Measurements from ENCODE around the gene TSPAN7.

TSPAN7 gene

DNA sequence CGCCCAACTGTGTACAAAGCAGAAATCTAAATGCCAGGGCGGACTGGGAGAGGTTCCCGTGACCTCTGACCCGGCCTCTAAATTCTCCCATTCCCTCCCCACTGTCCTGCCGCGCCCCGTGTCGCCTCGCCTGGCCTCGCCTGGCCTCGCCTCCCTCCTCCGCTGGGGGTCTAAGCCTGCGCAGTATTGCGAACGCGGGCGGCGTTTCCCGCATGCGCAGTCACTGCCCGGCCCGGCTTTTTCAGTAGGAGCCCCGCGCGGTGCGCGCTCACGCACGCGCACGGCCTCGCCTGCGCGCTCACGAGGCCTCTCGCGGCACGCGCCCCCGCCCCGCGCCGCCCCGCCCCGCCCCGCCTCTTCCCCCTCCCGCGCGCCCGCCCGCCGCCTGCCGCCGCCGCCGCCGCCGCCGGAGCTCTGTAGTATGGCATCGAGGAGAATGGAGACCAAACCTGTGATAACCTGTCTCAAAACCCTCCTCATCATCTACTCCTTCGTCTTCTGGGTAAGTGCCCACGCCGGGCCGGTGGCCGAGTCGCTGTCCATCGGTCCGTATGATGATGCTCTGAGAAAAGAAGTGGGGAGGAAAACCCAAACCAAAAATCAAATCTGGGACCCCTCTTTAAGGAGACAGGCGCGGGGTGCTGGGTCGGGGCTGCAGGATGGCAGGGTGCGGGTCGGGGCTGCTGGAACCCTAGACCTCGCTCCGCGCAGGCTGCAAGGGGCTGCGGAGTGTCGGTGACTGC lies at the start of gene TSPAN7:
TSS of gene TSPAN7 (plus strand) at position 417 of the 743 bp plus-strand sequence. CDS start at position 422, 5 bp downstream.
- Mint-ChIP-seq H3K4me3 (peak within 1 kb of the TSS; percentile 77), H3K27me3 (peaks cover 21% of the 10 kb centered on the region), H3K36me3 (ENCODE audit: low read depth) (no peaks in the 10 kb centered on the region), H3K9me3 (no peaks in the 10 kb centered on the region), H3K4me1 (ENCODE audit: low read depth) (peaks cover 19% of the 10 kb centered on the region), H3K27ac (no peak within 1 kb of the TSS)
- intact Hi-C loops (cut with micrococcal nuclease): no loop called here

DNA sequence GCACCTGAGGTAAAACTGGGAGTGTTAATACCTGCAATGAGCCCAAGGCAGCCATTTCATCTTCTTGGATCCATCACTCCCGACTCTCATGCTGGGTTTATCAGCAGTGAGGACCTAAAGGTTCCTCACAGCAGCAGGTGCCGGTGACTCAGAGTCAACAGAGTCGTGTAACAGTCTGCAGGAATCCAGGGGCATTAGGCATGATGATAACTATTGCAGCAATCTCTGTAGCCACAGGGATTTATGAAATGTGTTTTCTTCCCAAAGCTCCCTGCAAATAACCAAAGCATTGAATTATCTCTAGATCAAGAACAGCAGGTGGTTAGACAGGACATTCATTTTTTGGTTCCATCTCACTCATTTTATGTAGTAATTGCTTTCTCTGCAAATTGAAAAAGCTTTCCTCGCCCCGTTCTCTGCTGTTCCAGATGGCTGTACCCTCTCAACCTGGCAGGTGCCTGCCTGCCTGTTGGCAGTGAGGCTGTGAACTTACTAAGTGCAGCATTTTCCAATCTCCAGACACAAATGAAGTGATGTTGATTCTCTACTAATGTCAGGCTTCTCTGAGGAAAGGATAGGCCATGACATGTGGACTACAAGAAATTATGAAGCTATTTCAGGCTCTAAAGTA lies 48.1 kb upstream of the TSPAN7 start:
- H3K27me3 Mint-ChIP-seq: no peaks in the 10 kb centered on the region
- no peak overlapping the region for H3K27ac Mint-ChIP-seq
- H3K9me3 Mint-ChIP-seq: no peaks in the 10 kb centered on the region
- H3K36me3 Mint-ChIP-seq (ENCODE audit: low read depth): no peaks in the 10 kb centered on the region
- H3K4me3 Mint-ChIP-seq: no peak overlapping the region
- H3K4me1 Mint-ChIP-seq (ENCODE audit: low read depth): no peaks in the 10 kb centered on the region
- intact Hi-C loops (cut with micrococcal nuclease): no loop called here

DNA sequence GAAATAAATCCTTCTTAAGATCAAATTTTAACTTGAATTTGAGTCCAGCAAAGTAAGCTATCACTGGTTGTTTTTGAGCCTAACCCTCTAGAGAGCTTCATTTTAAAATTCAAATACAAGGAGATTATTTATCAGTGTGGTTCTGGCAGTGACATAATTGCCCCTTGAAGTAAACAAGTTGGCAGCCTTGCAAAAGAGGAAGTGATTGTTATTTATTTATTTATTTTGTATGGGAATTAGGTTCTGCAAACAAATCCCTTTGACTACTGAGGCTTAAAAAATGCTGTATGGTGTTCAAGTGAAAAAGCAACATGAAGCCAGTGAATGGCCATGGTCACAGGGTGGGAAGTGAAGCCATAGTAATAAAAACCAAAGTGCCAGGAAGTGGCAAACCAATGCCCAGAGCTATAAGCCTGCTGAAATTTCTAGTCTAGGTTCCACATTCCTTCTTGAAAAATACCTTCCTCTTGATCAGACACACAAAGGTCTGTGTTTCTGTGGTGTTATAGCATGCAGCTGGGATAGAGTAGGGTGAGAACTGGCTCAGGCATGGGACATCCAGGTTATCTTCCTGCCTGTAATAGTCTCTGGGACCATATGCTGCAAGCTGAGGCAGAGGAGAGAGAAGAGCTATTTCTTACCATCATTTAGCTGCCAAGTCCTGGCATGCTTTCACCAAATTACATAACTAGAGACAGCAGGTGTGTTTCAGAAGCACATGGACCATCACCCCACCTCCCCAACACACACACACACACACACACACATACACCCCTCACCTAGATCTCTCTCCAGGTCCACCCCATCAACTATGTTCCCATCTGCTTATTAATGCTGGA lies 47.1 kb upstream of the TSPAN7 start:
- intact Hi-C loops (cut with micrococcal nuclease): no loop called here
- H3K36me3 Mint-ChIP-seq (ENCODE audit: low read depth): no peaks in the 10 kb centered on the region
- no peak overlapping the region for H3K4me3 Mint-ChIP-seq
- no peaks in the 10 kb centered on the region for H3K4me1 Mint-ChIP-seq (ENCODE audit: low read depth)
- H3K27ac Mint-ChIP-seq: no peak overlapping the region
- H3K27me3 Mint-ChIP-seq: no peaks in the 10 kb centered on the region
- H3K9me3 Mint-ChIP-seq: no peaks in the 10 kb centered on the region

DNA sequence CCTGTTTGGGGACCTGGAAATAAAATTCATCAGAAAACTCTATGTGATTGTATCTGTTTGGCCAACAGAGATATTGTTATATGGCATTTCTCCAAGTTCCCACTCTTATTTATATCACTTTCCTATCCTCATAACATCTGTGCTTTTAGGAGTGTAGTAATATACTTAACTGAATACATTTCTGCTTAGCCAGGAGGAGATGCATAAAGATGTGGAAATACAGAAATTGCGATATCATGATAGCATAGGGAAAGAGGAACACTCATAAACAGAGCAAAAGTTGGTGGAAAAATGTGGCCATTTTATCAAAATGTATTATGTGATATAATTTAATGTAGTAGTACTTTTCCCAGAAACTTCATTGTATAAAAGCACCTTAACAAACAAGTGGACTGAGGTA lies 46.1 kb upstream of the TSPAN7 start:
- Mint-ChIP-seq H3K36me3 (ENCODE audit: low read depth) (no peaks in the 10 kb centered on the region), H3K27ac (no peak overlapping the region), H3K9me3 (no peaks in the 10 kb centered on the region), H3K27me3 (no peaks in the 10 kb centered on the region), H3K4me3 (no peak overlapping the region), H3K4me1 (ENCODE audit: low read depth) (no peaks in the 10 kb centered on the region)
- intact Hi-C loops (cut with micrococcal nuclease): no loop called here

DNA sequence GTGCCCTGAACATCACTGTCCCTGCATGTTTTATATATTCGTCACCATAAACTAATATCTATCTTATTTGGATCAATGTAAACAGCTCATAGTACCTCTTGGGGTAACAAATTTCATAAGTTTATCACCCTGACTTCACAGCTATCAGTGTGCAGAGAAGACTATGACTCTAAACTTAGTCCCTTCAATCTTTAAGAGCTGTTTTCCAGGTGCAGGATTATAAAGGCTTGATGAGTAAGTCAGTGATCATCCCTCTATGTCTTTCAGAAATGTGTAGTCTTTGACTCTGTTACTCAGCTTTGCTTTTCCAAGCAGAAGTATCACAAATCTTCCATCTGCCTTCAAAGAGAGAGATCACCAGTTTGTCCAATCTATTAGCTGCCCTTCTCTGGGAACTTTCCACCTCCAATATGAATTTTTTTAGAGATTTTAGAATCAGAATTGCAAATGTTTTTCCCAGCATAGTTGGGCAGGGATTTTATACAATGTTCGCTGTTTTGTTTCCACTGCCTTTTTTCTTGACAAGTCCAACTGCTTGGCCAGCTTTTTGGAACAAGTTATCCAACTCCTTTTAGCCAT lies 45.1 kb upstream of the TSPAN7 start:
- Mint-ChIP-seq H3K9me3 (no peaks in the 10 kb centered on the region), H3K4me3 (no peak overlapping the region), H3K4me1 (ENCODE audit: low read depth) (no peaks in the 10 kb centered on the region), H3K36me3 (ENCODE audit: low read depth) (no peaks in the 10 kb centered on the region), H3K27ac (no peak overlapping the region), H3K27me3 (no peaks in the 10 kb centered on the region)
- intact Hi-C loops (cut with micrococcal nuclease): no loop called here

GRCh38 chrX:38519651-38520050 lies 41.7 kb upstream of the TSPAN7 start:
- no peak overlapping the region for H3K4me3 Mint-ChIP-seq
- no peaks in the 10 kb centered on the region for H3K9me3 Mint-ChIP-seq
- H3K4me1 Mint-ChIP-seq (ENCODE audit: low read depth): no peaks in the 10 kb centered on the region
- H3K27ac Mint-ChIP-seq: no peak overlapping the region
- no peaks in the 10 kb centered on the region for H3K36me3 Mint-ChIP-seq (ENCODE audit: low read depth)
- intact Hi-C loops (cut with micrococcal nuclease): no loop called here
- H3K27me3 Mint-ChIP-seq: no peaks in the 10 kb centered on the region

DNA sequence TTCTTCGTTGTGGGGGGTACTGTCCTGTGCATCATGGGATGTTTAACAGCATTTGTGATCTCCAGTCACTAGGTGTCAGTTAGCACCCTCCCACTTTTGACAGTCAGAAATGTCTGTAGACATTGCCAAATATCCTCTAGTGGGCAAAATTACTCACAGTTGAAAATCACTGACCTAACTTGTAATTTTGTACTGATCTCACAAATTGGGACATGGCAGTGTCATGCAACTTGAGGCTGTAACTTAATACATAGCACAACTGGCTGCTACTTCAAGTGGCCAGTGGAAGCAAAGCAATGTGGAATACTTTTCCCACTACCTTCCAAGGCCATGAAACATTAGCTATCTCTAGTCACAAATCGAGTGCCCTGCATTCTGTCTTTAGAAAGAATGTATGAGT lies 23.2 kb upstream of the TSPAN7 start:
- intact Hi-C loops (cut with micrococcal nuclease): no loop called here
- Mint-ChIP-seq H3K4me1 (ENCODE audit: low read depth) (no peaks in the 10 kb centered on the region), H3K27me3 (peaks cover 2% of the 10 kb centered on the region), H3K27ac (no peak overlapping the region), H3K9me3 (no peaks in the 10 kb centered on the region), H3K4me3 (no peak overlapping the region), H3K36me3 (ENCODE audit: low read depth) (no peaks in the 10 kb centered on the region)

- Mint-ChIP-seq H3K36me3 (ENCODE audit: low read depth) (no peaks in the 10 kb centered on the region), H3K9me3 (no peaks in the 10 kb centered on the region), H3K4me3 (no peak overlapping the region), H3K4me1 (ENCODE audit: low read depth) (no peaks in the 10 kb centered on the region), H3K27me3 (no peaks in the 10 kb centered on the region), H3K27ac (no peak overlapping the region)
- intact Hi-C loops (cut with micrococcal nuclease): no loop called here
Observed at GRCh38 chrX:38539748-38540147, 21.6 kb upstream of the TSPAN7 start.

DNA sequence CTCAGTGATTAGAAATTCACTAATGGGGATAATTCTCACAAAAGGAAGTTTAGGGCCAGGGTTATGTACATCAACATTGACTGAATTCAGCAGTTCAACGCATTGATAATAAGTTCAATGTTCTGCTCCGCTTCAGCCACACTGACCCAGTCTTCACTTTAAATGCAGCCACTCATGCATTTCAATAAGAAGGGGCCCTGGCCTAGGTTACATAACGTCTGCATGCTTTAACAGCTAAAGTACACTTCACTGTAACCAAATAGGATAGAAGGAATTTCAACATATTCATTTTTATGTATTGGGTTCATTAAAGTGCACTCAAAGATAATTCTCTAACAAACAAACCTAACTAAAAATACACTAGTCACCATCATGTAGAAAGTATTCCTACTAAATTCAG lies 12.8 kb upstream of the TSPAN7 start:
- intact Hi-C loops (cut with micrococcal nuclease): no loop called here
- no peak overlapping the region for H3K4me3 Mint-ChIP-seq
- no peaks in the 10 kb centered on the region for H3K4me1 Mint-ChIP-seq (ENCODE audit: low read depth)
- H3K27ac Mint-ChIP-seq: no peak overlapping the region
- H3K9me3 Mint-ChIP-seq: no peaks in the 10 kb centered on the region
- H3K36me3 Mint-ChIP-seq (ENCODE audit: low read depth): no peaks in the 10 kb centered on the region
- no peaks in the 10 kb centered on the region for H3K27me3 Mint-ChIP-seq

- Mint-ChIP-seq H3K27ac (no peak overlapping the region), H3K27me3 (no peaks in the 10 kb centered on the region), H3K4me3 (no peak overlapping the region), H3K9me3 (no peaks in the 10 kb centered on the region), H3K36me3 (ENCODE audit: low read depth) (no peaks in the 10 kb centered on the region), H3K4me1 (ENCODE audit: low read depth) (no peaks in the 10 kb centered on the region)
- intact Hi-C loops (cut with micrococcal nuclease): no loop called here
Observed at GRCh38 chrX:38552721-38553120, 8.6 kb upstream of the TSPAN7 start.

DNA sequence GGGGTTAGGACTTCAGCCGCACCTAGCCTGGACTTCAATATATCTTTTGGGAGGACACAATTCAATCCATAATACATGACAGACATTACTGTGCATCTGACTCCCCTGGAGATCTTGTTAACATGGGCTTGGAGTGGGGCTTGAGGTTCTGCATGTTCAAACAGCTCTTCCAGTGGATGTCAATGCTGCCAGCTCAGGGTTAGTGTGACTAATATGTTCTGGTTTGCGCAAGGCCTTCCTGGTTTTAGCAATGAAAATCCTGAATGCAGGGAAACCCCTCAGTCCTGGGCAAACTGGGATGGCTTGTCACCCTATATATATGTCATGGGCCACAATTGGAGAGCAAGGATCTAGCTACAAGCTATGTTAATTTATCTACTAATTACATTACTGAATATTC lies 2.7 kb upstream of the TSPAN7 start:
- H3K36me3 Mint-ChIP-seq (ENCODE audit: low read depth): no peaks in the 10 kb centered on the region
- H3K27ac Mint-ChIP-seq: no peak overlapping the region
- intact Hi-C loops (cut with micrococcal nuclease): no loop called here
- peaks cover 19% of the 10 kb centered on the region for H3K4me1 Mint-ChIP-seq (ENCODE audit: low read depth)
- H3K9me3 Mint-ChIP-seq: no peaks in the 10 kb centered on the region
- no peak overlapping the region for H3K4me3 Mint-ChIP-seq
- peaks cover 21% of the 10 kb centered on the region for H3K27me3 Mint-ChIP-seq

DNA sequence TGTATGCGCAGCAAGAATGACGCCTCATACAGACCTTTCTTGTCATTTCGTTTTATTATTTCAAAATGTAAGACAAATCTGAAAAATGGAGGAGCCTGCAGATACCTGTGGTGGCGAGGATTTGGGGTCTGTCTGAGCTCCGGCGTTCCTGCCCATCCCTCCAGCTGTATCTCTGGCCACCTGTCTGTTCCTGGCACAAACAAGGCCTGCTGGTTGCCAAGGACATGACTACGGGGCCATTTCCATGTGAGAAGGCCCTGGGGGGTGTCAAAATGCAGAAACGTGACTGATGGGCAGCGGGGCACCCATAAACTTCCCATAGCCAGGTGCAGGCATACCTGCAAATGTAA lies 591 bp upstream of the TSPAN7 start:
- intact Hi-C loops (cut with micrococcal nuclease): no loop called here
- Mint-ChIP-seq H3K4me3 (peak overlapping the region; percentile 77), H3K4me1 (ENCODE audit: low read depth) (peaks cover 19% of the 10 kb centered on the region), H3K36me3 (ENCODE audit: low read depth) (no peaks in the 10 kb centered on the region), H3K27me3 (peaks cover 21% of the 10 kb centered on the region), H3K9me3 (no peaks in the 10 kb centered on the region), H3K27ac (no peak overlapping the region)

GRCh38 chrX:38561951-38562719 lies 793 bp downstream of the TSPAN7 start:
- H3K27ac Mint-ChIP-seq: no peak overlapping the region
- intact Hi-C loops (cut with micrococcal nuclease): no loop called here

More at GRCh38 chrX:38561951-38562719, 793 bp downstream of the TSPAN7 start:
- H3K27me3 Mint-ChIP-seq: peaks cover 21% of the 10 kb centered on the region
- no peaks in the 10 kb centered on the region for H3K36me3 Mint-ChIP-seq (ENCODE audit: low read depth)
- peaks cover 19% of the 10 kb centered on the region for H3K4me1 Mint-ChIP-seq (ENCODE audit: low read depth)
- H3K9me3 Mint-ChIP-seq: no peaks in the 10 kb centered on the region
- H3K4me3 Mint-ChIP-seq: peak overlapping the region; percentile 77
